Endothelial cell (in vitro differentiated cells): ENCODE measurements around the gene EPS8. TPM values are rescaled to one million over a fixed set of nuclear protein-coding genes. Genes with fewer than 3 reads are reported as not detected.

Experiments used
- DNase-seq: peaks from one replicate; pipeline ENCODE4 v3.0.0; 2021; ENCODE audit warnings: low spot score
- H3K27ac Mint-ChIP-seq: one replicate; pipeline ENCODE4 v1.8.0; 2021; ENCODE audit warnings: mixed read lengths, inconsistent platforms; ENCODE audit not compliant: unreplicated experiment
- H3K27me3 Mint-ChIP-seq: one replicate; pipeline ENCODE4 v1.8.0; 2021; ENCODE audit warnings: mild to moderate bottlenecking, moderate library complexity, mixed read lengths, inconsistent platforms; ENCODE audit not compliant: unreplicated experiment
- H3K36me3 Mint-ChIP-seq: one replicate; pipeline ENCODE4 v1.8.0; 2021; ENCODE audit warnings: mild to moderate bottlenecking, low read depth, mixed read lengths, inconsistent platforms; ENCODE audit not compliant: unreplicated experiment
- H3K4me1 Mint-ChIP-seq: one replicate; pipeline ENCODE4 v1.8.0; 2021; ENCODE audit warnings: mild to moderate bottlenecking, mixed read lengths, inconsistent platforms; ENCODE audit not compliant: unreplicated experiment
- H3K4me3 Mint-ChIP-seq: one replicate; pipeline ENCODE4 v1.8.0; 2021; ENCODE audit warnings: mild to moderate bottlenecking, mixed read lengths, inconsistent platforms; ENCODE audit not compliant: unreplicated experiment
- H3K9me3 Mint-ChIP-seq: one replicate; pipeline ENCODE4 v1.8.0; 2021; ENCODE audit warnings: mixed read lengths, inconsistent platforms; ENCODE audit not compliant: unreplicated experiment
- total RNA-seq: library from RNA; stranded (reverse); fragmentation: NEBNext Ultra II Directional; extraction: Animal tissue kit (Norgen Biotek cat#: 25700); gene quantifications from one replicate; pipeline ENCODE4 v1.2.1, GENCODE V29; 2021; ENCODE audit not compliant: unreplicated experiment
- TF ChIP-seq, protein P1 (sequence below): fragments of 200-600 bp; sonication (generic); IDR thresholded peaks from one replicate; pipeline ENCODE4 v1.5.0; 2021; ENCODE audit warnings: antibody characterized with exemption; ENCODE audit not compliant: unreplicated experiment

EPS8 gene
- total RNA-seq, 1 donor from 2014 or later = 2.7 TPM

DNA sequence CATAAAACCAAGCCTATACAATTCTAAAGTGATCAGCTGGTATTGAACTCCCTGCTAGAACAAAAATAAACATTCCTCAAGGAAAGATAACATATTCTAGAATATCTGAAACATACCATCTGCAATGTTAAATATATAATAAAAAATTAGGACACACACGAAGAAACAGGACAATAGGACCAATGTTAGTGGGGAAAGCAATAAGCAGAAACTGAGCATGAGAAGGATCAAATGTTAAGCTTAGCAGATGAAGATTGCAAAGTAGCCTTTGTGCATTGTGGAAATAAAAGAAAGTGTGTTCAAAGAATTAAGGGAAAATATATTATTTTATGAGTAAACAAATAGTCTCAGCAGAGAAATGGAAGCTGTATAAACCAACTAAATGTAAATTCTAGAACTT is 180.8 kb downstream of the EPS8 start:
- H3K4me3 Mint-ChIP-seq = no peak overlapping the region
- no peaks in the 10 kb centered on the region for H3K9me3 Mint-ChIP-seq
- TF ChIP-seq, protein P1, sequence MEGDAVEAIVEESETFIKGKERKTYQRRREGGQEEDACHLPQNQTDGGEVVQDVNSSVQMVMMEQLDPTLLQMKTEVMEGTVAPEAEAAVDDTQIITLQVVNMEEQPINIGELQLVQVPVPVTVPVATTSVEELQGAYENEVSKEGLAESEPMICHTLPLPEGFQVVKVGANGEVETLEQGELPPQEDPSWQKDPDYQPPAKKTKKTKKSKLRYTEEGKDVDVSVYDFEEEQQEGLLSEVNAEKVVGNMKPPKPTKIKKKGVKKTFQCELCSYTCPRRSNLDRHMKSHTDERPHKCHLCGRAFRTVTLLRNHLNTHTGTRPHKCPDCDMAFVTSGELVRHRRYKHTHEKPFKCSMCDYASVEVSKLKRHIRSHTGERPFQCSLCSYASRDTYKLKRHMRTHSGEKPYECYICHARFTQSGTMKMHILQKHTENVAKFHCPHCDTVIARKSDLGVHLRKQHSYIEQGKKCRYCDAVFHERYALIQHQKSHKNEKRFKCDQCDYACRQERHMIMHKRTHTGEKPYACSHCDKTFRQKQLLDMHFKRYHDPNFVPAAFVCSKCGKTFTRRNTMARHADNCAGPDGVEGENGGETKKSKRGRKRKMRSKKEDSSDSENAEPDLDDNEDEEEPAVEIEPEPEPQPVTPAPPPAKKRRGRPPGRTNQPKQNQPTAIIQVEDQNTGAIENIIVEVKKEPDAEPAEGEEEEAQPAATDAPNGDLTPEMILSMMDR = no peak
- peaks cover 14% of the 10 kb centered on the region for H3K4me1 Mint-ChIP-seq
- H3K36me3 Mint-ChIP-seq = no peaks in the 10 kb centered on the region
- no peak for DNase-seq
- H3K27me3 Mint-ChIP-seq = no peaks in the 10 kb centered on the region
- H3K27ac Mint-ChIP-seq = no peak overlapping the region

DNA sequence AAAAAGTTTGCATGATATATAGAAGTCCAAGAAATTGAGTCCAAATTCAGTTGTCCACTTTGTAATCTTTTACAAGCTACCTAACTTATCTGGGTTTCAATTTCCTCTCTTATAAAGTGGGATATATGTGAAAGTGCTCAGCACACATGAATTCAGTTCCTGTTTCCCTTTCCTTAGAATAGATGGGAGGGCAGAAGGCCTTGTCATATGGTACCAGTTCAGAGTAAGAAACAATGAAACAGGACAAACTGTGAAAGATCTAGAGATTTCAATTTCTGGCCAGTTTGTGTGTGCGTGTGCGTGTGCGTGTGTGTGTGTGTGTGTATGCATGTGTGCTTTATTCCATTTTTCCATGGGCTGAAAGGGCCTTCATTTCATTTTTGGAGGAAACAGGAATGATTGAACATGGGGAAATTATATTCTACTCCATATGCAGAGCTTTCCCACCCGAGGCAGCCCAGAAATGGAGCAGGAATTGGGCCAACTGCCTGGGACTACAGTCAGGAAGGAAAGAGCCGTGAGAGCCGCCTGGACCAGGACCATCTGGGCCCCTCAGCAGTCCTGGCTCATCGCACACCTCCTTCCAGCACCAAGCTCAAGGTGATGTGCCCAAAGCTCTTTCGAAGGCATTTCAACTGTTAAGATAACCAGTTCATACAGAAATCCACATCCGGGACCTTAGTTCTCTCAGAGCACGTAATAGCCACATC is 183.2 kb downstream of the EPS8 start:
- Mint-ChIP-seq H3K4me1 (peaks cover 14% of the 10 kb centered on the region), H3K4me3 (no peak overlapping the region), H3K36me3 (no peaks in the 10 kb centered on the region), H3K9me3 (no peaks in the 10 kb centered on the region), H3K27ac (no peak overlapping the region), H3K27me3 (peaks cover 3% of the 10 kb centered on the region)
- TF ChIP-seq, protein P1 = no peak
- DNase-seq = no peak

DNA sequence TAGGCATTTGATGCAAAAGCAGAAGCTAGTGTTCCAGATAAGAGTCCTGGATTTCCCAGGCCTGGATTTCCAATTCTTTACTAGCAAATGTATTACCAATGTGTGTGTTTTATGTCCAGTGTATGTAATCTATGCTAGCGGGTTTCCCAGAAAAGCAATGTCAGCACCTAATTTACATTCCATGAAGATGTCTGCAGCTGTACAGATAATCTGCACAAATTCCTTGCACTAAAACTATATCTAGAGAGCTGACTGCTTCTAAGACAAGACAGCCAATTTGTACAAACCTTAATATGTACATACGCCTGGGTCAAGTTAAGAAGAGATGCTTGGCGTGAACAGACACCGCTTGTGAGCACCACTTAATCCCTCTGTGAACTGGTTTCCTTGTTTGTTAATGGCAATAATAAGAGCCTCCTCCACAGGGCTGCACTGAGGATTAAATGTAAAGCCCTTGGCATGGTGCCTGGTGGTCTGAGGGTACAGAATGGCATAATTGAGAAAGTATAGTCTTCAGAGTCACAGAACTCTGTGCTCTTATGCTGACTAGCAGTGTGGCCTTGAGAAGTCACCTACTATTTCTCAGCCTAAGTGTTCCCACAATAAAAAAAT is 185.6 kb downstream of the EPS8 start:
- DNase-seq = no peak
- Mint-ChIP-seq H3K27ac (no peak overlapping the region), H3K4me3 (no peak overlapping the region), H3K36me3 (no peaks in the 10 kb centered on the region), H3K27me3 (peaks cover 3% of the 10 kb centered on the region), H3K4me1 (peaks cover 14% of the 10 kb centered on the region), H3K9me3 (no peaks in the 10 kb centered on the region)
- TF ChIP-seq, protein P1 = no peak

DNA sequence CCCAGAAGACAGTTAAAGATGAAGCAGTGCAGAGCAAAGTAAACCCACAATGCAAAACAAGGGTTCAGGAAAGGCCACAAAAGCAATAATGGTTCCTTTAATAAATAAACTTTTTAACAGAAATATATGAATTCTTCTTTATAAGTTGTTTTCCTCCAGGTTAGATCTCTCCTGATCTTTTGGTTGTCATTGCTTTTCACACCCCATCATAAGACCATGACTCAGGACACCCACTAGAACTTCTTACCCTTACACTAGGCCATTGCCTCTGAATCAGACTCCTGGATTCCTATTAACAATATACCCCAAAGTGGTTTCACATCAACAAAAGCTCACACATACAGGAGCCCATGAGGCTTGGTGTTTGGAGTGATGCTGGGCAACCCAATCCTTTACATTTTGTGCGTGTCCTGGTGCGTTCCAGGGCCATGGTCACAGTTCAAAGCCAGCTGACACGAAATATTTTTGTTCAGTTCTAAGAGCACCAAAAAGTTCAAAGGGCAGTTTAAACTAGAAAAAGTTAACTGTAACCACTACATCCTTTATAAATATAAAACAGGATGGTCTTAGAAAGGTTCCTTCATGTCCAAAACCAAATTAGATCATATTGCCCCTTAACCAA is 187.0 kb downstream of the EPS8 start:
- no peaks in the 10 kb centered on the region for H3K36me3 Mint-ChIP-seq
- DNase-seq = no peak
- no peaks in the 10 kb centered on the region for H3K9me3 Mint-ChIP-seq
- no peak overlapping the region for H3K4me3 Mint-ChIP-seq
- TF ChIP-seq, protein P1 = no peak
- peaks cover 14% of the 10 kb centered on the region for H3K4me1 Mint-ChIP-seq
- H3K27ac Mint-ChIP-seq = no peak overlapping the region
- H3K27me3 Mint-ChIP-seq = peaks cover 3% of the 10 kb centered on the region
